GM23248 (cell line): ENCODE results near the gene TNFRSF12A. TPM values are rescaled to one million over a fixed set of nuclear protein-coding genes. Genes with fewer than 3 reads are reported as not detected.

Source experiments
- DNase-seq: peaks from one replicate; pipeline ENCODE4 v3.0.0-alpha.2; 2015
- H2AFZ ChIP-seq: fragments of 200-600 bp; sonication (generic); 2 replicates; pipeline ENCODE4 v1.6.1; 2016; ENCODE audit warnings: antibody characterized with exemption
- H3F3A ChIP-seq: fragments of 200-600 bp; sonication (generic); 2 replicates; pipeline ENCODE4 v1.6.1; 2016; ENCODE audit warnings: mild to moderate bottlenecking, antibody characterized with exemption, mixed run types; ENCODE audit not compliant: insufficient read depth
- H3K27ac ChIP-seq: fragments of 200-600 bp; sonication (generic); 2 replicates; pipeline ENCODE4 v1.5.1; 2016; ENCODE audit warnings: mild to moderate bottlenecking
- H3K27me3 ChIP-seq: fragments of 200-600 bp; sonication (generic); replicated peaks from 2 replicates; pipeline ENCODE4 v1.6.1; 2016; ENCODE audit warnings: mild to moderate bottlenecking; ENCODE audit not compliant: insufficient read depth
- H3K36me3 ChIP-seq: fragments of 200-600 bp; sonication (generic); 2 replicates; pipeline ENCODE4 v1.6.1; 2016; ENCODE audit warnings: low read depth, mild to moderate bottlenecking
- H3K4me1 ChIP-seq: fragments of 200-600 bp; sonication (generic); 2 replicates; pipeline ENCODE4 v1.6.1; 2016; ENCODE audit warnings: mild to moderate bottlenecking; ENCODE audit not compliant: insufficient read depth
- H3K4me2 ChIP-seq: fragments of 200-600 bp; sonication (generic); one replicate; pipeline ENCODE4 v1.6.1; 2016; ENCODE audit warnings: mild to moderate bottlenecking; ENCODE audit not compliant: unreplicated experiment
- H3K4me3 ChIP-seq: fragments of 200-600 bp; sonication (generic); 2 replicates; pipeline ENCODE4 v1.5.1; 2016; ENCODE audit warnings: mild to moderate bottlenecking
- H3K79me2 ChIP-seq: fragments of 200-600 bp; sonication (generic); 2 replicates; pipeline ENCODE4 v1.6.1; 2016; ENCODE audit warnings: mild to moderate bottlenecking; ENCODE audit not compliant: insufficient read depth
- H3K9ac ChIP-seq: fragments of 200-600 bp; sonication (generic); 2 replicates; pipeline ENCODE4 v1.6.1; 2016; ENCODE audit warnings: mild to moderate bottlenecking
- H3K9me2 ChIP-seq: fragments of 200-600 bp; sonication (generic); 2 replicates; pipeline ENCODE4 v1.6.1; 2016; ENCODE audit warnings: mixed run types, mild to moderate bottlenecking, moderate library complexity; ENCODE audit not compliant: insufficient read depth
- H3K9me3 ChIP-seq: fragments of 200-600 bp; sonication (generic); one replicate; pipeline ENCODE4 v1.6.1; 2017; ENCODE audit warnings: low read depth
- H4K20me1 ChIP-seq: fragments of 200-600 bp; sonication (generic); 2 replicates; pipeline ENCODE4 v1.6.0; 2016; ENCODE audit not compliant: insufficient read depth
- EZH2 ChIP-seq: fragments of 200-600 bp; sonication (generic); IDR thresholded peaks from 2 replicates; pipeline ENCODE4 v1.6.1; 2018; ENCODE audit warnings: antibody characterized with exemption, mild to moderate bottlenecking; ENCODE audit not compliant: insufficient read depth, poor library complexity, severe bottlenecking
- EZH2phosphoT487 ChIP-seq: fragments of 200-600 bp; sonication (generic); IDR thresholded peaks from 2 replicates; pipeline ENCODE4 v1.6.1; 2018; ENCODE audit warnings: antibody characterized with exemption, moderate library complexity, mild to moderate bottlenecking, low read depth; ENCODE audit not compliant: insufficient read depth
- whole genome bisulfite sequencing, 2 experiments: methylation state at CpG; one replicate each; pipeline ENCODE4 v1.1.6; 2015 to 2017; ENCODE audit warnings: low lambda C conversion rate in 2 of 2, low coverage in 1 of 2; ENCODE audit errors: missing lambda C conversion rate in 2 of 2; 5-methylcytosine and 5-hydroxymethylcytosine counted together
- in situ Hi-C: fragments of 300-500 bp; cut with MboI; formaldehyde crosslinking; loops from 2 replicates; pipeline ENCODE4 v1.15.0; 2020
- polyA plus RNA-seq: library from polyadenylated mRNA; unstranded; fragments of >200 nt; fragmentation: Nextera tagmentation; extraction: Ambion mirVana; gene quantifications from 2 replicates; pipeline ENCODE4 v1.2.1, GENCODE V29; 2016
- total RNA-seq: library from RNA; depleted of rRNA; stranded (reverse); fragments of >200 nt; shearing (Covaris generic); gene quantifications from 2 replicates; pipeline ENCODE4 v1.2.3, GENCODE V29; 2014

Gene TNFRSF12A
- total and polyA plus RNA-seq, 2 experiments from 2014 or later: 735 to 864 TPM

- Histone ChIP-seq H4K20me1 (no peaks in the 10 kb centered on the region), H3K9me3 (no peaks in the 10 kb centered on the region), H3K27ac (no peak overlapping the region), H3K9me2 (no peaks in the 10 kb centered on the region), H3K36me3 (no peaks in the 10 kb centered on the region), H3K4me3 (no peak overlapping the region), H3K4me2 (no peak overlapping the region), H3K9ac (no peak overlapping the region), H3K27me3 (no peaks in the 10 kb centered on the region), H2AFZ (no peak overlapping the region), H3F3A (no peaks in the 10 kb centered on the region), H3K79me2 (no peaks in the 10 kb centered on the region), H3K4me1 (no peaks in the 10 kb centered on the region)
- TF ChIP-seq EZH2: no peak
- no peak for TF ChIP-seq EZH2phosphoT487
- no peak for DNase-seq
- 52 to 56% methylated on average over 10 to 11 of the region's 12 CpGs for WGBS, 2 experiments
- in situ Hi-C loops: no loop called here
These were observed 18.9 kb upstream of the TNFRSF12A start for GRCh38 chr16:3001316-3001715.

DNA sequence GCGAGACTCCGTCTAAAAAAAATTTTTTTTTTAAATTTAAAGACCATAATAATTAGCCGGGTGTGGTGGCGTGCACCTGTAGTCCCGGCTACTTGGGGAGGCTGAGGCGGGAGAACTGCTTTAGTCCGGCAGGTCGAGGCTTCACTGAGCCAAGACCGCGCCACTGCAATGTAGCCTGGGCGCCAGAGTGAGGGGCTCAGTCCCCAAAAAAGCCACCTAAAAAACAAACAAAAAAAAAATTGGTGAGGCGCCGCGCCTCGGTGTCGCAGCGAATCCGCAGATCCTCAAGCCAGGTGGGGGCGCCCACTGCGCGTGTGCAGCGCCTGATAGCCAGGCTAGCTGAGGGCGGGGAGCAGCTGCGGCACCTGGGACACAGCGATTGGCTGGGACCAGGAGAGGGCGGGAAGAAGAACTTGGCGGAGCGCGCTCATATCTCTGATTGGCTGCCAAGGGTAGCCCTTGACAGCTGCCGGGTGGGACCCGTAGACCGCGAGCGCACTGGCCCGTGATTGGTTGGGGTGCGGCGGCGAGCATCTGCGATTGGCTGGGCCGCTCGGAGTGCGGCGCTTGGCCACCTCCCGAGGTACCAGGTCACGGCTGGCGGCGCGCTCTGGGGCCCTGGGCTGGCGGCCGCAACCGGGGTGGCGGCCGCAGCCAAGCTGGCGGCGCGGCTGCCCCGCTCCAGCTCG lies 16.4 kb upstream of the TNFRSF12A start:
- H3K4me2 ChIP-seq: no peak overlapping the region

GRCh38 chr16:3004319-3004718 lies 15.8 kb upstream of the TNFRSF12A start:
- Histone ChIP-seq H3K9me2 (no peaks in the 10 kb centered on the region), H4K20me1 (no peaks in the 10 kb centered on the region), H3K27me3 (no peaks in the 10 kb centered on the region), H3K4me2 (no peak overlapping the region), H2AFZ (no peak overlapping the region), H3K9me3 (no peaks in the 10 kb centered on the region), H3K9ac (no peak overlapping the region), H3K79me2 (no peaks in the 10 kb centered on the region), H3F3A (no peaks in the 10 kb centered on the region), H3K4me3 (no peak overlapping the region), H3K27ac (no peak overlapping the region), H3K4me1 (no peaks in the 10 kb centered on the region), H3K36me3 (no peaks in the 10 kb centered on the region)
- DNase-seq: peak; percentile 67
- no peak for TF ChIP-seq EZH2phosphoT487
- TF ChIP-seq EZH2: no peak
- WGBS, 2 experiments: 1 to 13% methylated on average over 3 to 31 of the region's 67 CpGs
- in situ Hi-C loops: no loop called here

More for the DNA sequence above, 16.4 kb upstream of the TNFRSF12A start:
- Histone ChIP-seq H2AFZ (no peak overlapping the region), H4K20me1 (no peaks in the 10 kb centered on the region), H3K27ac (no peak overlapping the region), H3K36me3 (no peaks in the 10 kb centered on the region), H3K9me2 (no peaks in the 10 kb centered on the region), H3K9ac (no peak overlapping the region), H3F3A (no peaks in the 10 kb centered on the region), H3K4me1 (no peaks in the 10 kb centered on the region), H3K4me3 (peak overlapping the region; percentile 51; the same call in 1 of the 2 replicates), H3K27me3 (no peaks in the 10 kb centered on the region), H3K79me2 (no peaks in the 10 kb centered on the region), H3K9me3 (no peaks in the 10 kb centered on the region)
- no peak for TF ChIP-seq EZH2
- TF ChIP-seq EZH2phosphoT487: no peak
- DNase-seq: peak; percentile 99
- in situ Hi-C loops: no loop called here
- WGBS, 2 experiments: 9 to 12% methylated on average over 42 to 51 of the region's 58 CpGs

GRCh38 chr16:3004781-3005284 lies 15.3 kb upstream of the TNFRSF12A start:
- TF ChIP-seq EZH2 (no peak), EZH2phosphoT487 (no peak)
- Histone ChIP-seq H3K4me2 (no peak overlapping the region), H4K20me1 (no peaks in the 10 kb centered on the region), H3K9me2 (no peaks in the 10 kb centered on the region), H3K79me2 (no peaks in the 10 kb centered on the region), H3K9ac (no peak overlapping the region), H3K27me3 (no peaks in the 10 kb centered on the region), H2AFZ (no peak overlapping the region), H3K9me3 (no peaks in the 10 kb centered on the region), H3K36me3 (no peaks in the 10 kb centered on the region), H3F3A (no peaks in the 10 kb centered on the region), H3K4me1 (no peaks in the 10 kb centered on the region), H3K4me3 (peak overlapping the region; percentile 54; the same call in 1 of the 2 replicates), H3K27ac (no peak overlapping the region)
- in situ Hi-C loops: no loop called here
- 14 to 18% methylated on average over 21 to 25 of the region's 25 CpGs for WGBS, 2 experiments
- no peak for DNase-seq
